ENCODE measurements around the gene SERHL2.
"Not testable (repeated sequence)": the region's sequence is repeated elsewhere in the genome, so short reads cannot be mapped to it uniquely, and the experiment has no call there.

- TF ChIP-seq POLR2A (IDR thresholded peaks at IDR 0.05; ENCODE audit: low read depth, low read length), result peak; percentile 9; the same call in 1 of the 2 replicates
- not testable (repeated sequence) for TF ChIP-seq TAF1 (IDR thresholded peaks at IDR 0.05; ENCODE audit: borderline replicate concordance, low read depth, low read length)
Measured at GRCh38 chr22:42581194-42581761, 27.5 kb downstream of the SERHL2 start.
